Tibial nerve (tissue), 4 donors: ENCODE results near the gene FRY. TPM values are rescaled to one million over a fixed set of nuclear protein-coding genes. Genes with fewer than 3 reads are reported as not detected.
A peak's percentile ranks its signal among the peaks of the same experiment; 100 is the strongest.

Experiments used
- DNase-seq, 2 donors: peaks; one replicate each; pipeline ENCODE4 v3.0.0-alpha.2; 2019; ENCODE audit warnings: low spot score in 2 of 2
- H3K27ac ChIP-seq, 4 donors: fragments of 200-600 bp; sonication (generic) in 3 of 4; one replicate each; pipeline ENCODE4 v1.5.1; 2017 to 2019; ENCODE audit warnings: mild to moderate bottlenecking in 1 of 4
- H3K27me3 ChIP-seq, 2 donors: fragments of 200-600 bp; sonication (generic) in 1 of 2; one replicate each; pipeline versions ENCODE4 v1.5.1 to v1.6.0; 2017 to 2019
- H3K36me3 ChIP-seq, 3 donors: fragments of 200-600 bp; sonication (generic); one replicate each; pipeline ENCODE4 v1.5.1; 2018 to 2019
- H3K4me1 ChIP-seq, 4 donors: fragments of 200-600 bp; sonication (generic) in 3 of 4; one replicate each; pipeline ENCODE4 v1.5.1; 2017 to 2019
- H3K4me3 ChIP-seq, 4 donors: fragments of 200-600 bp; sonication (generic) in 3 of 4; one replicate each; pipeline ENCODE4 v1.5.1; 2017 to 2019; ENCODE audit warnings: mild to moderate bottlenecking in 1 of 4, moderate library complexity in 1 of 4
- H3K9me3 ChIP-seq, 4 donors: fragments of 200-600 bp; sonication (generic) in 3 of 4; one replicate each; pipeline ENCODE4 v1.5.1; 2017 to 2019
- CTCF ChIP-seq, 5 experiments: fragments of 200-600 bp in 3 of 5; fragments of 450-650 bp in 2 of 5; sonication (generic) in 3 of 5; IDR thresholded peaks; one replicate each; pipeline ENCODE4 v1.5.1; 2016 to 2019; ENCODE audit warnings: antibody characterized with exemption in 5 of 5, mild to moderate bottlenecking in 3 of 5, moderate library complexity in 2 of 5
- EP300 ChIP-seq, 2 donors: sonication (generic); formaldehyde crosslinking; IDR thresholded peaks; one replicate each; pipeline ENCODE4 v1.6.1; 2017; ENCODE audit warnings: antibody characterized with exemption in 2 of 2, mild to moderate bottlenecking in 1 of 2
- POLR2A ChIP-seq, 2 donors: fragments of 450-650 bp; IDR thresholded peaks; one replicate each; pipeline ENCODE4 v1.6.1; 2017; ENCODE audit warnings: antibody characterized with exemption in 2 of 2, mild to moderate bottlenecking in 2 of 2, moderate library complexity in 2 of 2
- WGBS, 2 donors: methylation state at CpG; one replicate each; pipeline ENCODE4 v1.1.5; 2018; 5-methylcytosine and 5-hydroxymethylcytosine counted together
- total RNA-seq, 4 donors: library from RNA; depleted of rRNA; stranded (reverse); fragments of >200 nt; gene quantifications; one replicate each; pipeline ENCODE4 v1.1.0, GENCODE V29; 2016

FRY gene
- total RNA-seq, 4 donors from 2014 or later: 48.9 to 94.6 (median 75.8) TPM

- no peaks in the 10 kb centered on the region for H3K27me3 ChIP-seq
- no peak overlapping the region for H3K4me3 ChIP-seq
- no peaks in the 10 kb centered on the region for H3K9me3 ChIP-seq
- H3K4me1 ChIP-seq: no peaks in the 10 kb centered on the region
- no peak for DNase-seq
- TF ChIP-seq CTCF (IDR thresholded peaks at IDR 0.05): no peak
- TF ChIP-seq EP300 (IDR thresholded peaks at IDR 0.05): no peak
- no peak for TF ChIP-seq POLR2A (IDR thresholded peaks at IDR 0.05)
- no peak overlapping the region for H3K27ac ChIP-seq
- H3K36me3 ChIP-seq: peaks cover 0 to 15% (median 0%) of the 10 kb centered on the region in 3 donors
- WGBS, 2 donors: 81 to 89% methylated on average over 5 of the region's 5 CpGs
Measured at GRCh38 chr13:32216281-32216680, 184.7 kb downstream of the FRY start.

- peaks cover 0 to 18% (median 0%) of the 10 kb centered on the region in 3 donors for H3K36me3 ChIP-seq
Measured at GRCh38 chr13:32222046-32222676, 190.6 kb downstream of the FRY start.

GRCh38 chr13:32224916-32225315 is 193.3 kb downstream of the FRY start:
- no peaks in the 10 kb centered on the region for H3K4me1 ChIP-seq
- H3K27ac ChIP-seq: peak overlapping the region in 1 of 4 donors; percentile 12
- H3K36me3 ChIP-seq: peaks cover 0 to 32% (median 0%) of the 10 kb centered on the region in 3 donors
- H3K27me3 ChIP-seq: no peaks in the 10 kb centered on the region
- TF ChIP-seq POLR2A (IDR thresholded peaks at IDR 0.05) (no peak), EP300 (IDR thresholded peaks at IDR 0.05) (no peak), CTCF (IDR thresholded peaks at IDR 0.05) (no peak)
- 88 to 93% methylated on average over 5 of the region's 5 CpGs for WGBS, 2 donors
- H3K9me3 ChIP-seq: no peaks in the 10 kb centered on the region
- H3K4me3 ChIP-seq: no peak overlapping the region
- DNase-seq: no peak

More at GRCh38 chr13:32222046-32222676, 190.6 kb downstream of the FRY start:
- Histone ChIP-seq H3K27me3 (no peaks in the 10 kb centered on the region), H3K27ac (no peak overlapping the region), H3K9me3 (no peaks in the 10 kb centered on the region), H3K4me1 (no peaks in the 10 kb centered on the region), H3K4me3 (no peak overlapping the region)
- WGBS, 2 donors: 97% methylated on average over 6 of the region's 6 CpGs
- DNase-seq: no peak
- TF ChIP-seq POLR2A (IDR thresholded peaks at IDR 0.05): no peak
- no peak for TF ChIP-seq CTCF (IDR thresholded peaks at IDR 0.05)
- no peak for TF ChIP-seq EP300 (IDR thresholded peaks at IDR 0.05)

GRCh38 chr13:32225481-32225931 is 193.9 kb downstream of the FRY start:
- Histone ChIP-seq H3K27ac (peak overlapping the region in 1 of 4 donors; percentile 12), H3K36me3 (peaks cover 0 to 32% (median 0%) of the 10 kb centered on the region in 3 donors)
- WGBS, 2 donors: 44 to 49% methylated on average over 5 of the region's 5 CpGs

More at GRCh38 chr13:32225481-32225931, 193.9 kb downstream of the FRY start:
- Histone ChIP-seq H3K9me3 (no peaks in the 10 kb centered on the region), H3K27me3 (no peaks in the 10 kb centered on the region), H3K4me1 (no peaks in the 10 kb centered on the region), H3K4me3 (no peak overlapping the region)
- no peak for DNase-seq
- TF ChIP-seq EP300 (IDR thresholded peaks at IDR 0.05) (no peak), CTCF (IDR thresholded peaks at IDR 0.05) (no peak), POLR2A (IDR thresholded peaks at IDR 0.05) (no peak)
